Subcutaneous adipose tissue (tissue), 4 donors: ENCODE data around the gene ARMC7. TPM values are rescaled to one million over a fixed set of nuclear protein-coding genes. Genes with fewer than 3 reads are reported as not detected.

Source experiments
- CTCF ChIP-seq: fragments of 450-650 bp; IDR thresholded peaks from one replicate; pipeline ENCODE4 v1.5.1; 2016; ENCODE audit warnings: low read depth, mild to moderate bottlenecking, control low read depth, antibody characterized with exemption, moderate library complexity
- total RNA-seq, 4 donors: library from RNA; depleted of rRNA; stranded (reverse); fragments of >200 nt; gene quantifications; one replicate each; pipeline ENCODE4 v1.1.0, GENCODE V29; 2016

ARMC7 gene
- total RNA-seq, 4 donors from 2014 or later: 3.1 to 7.0 (median 6.1) TPM

GRCh38 chr17:75138519-75138918 lies 28.8 kb downstream of the ARMC7 start:
- TF ChIP-seq CTCF: no peak

DNA sequence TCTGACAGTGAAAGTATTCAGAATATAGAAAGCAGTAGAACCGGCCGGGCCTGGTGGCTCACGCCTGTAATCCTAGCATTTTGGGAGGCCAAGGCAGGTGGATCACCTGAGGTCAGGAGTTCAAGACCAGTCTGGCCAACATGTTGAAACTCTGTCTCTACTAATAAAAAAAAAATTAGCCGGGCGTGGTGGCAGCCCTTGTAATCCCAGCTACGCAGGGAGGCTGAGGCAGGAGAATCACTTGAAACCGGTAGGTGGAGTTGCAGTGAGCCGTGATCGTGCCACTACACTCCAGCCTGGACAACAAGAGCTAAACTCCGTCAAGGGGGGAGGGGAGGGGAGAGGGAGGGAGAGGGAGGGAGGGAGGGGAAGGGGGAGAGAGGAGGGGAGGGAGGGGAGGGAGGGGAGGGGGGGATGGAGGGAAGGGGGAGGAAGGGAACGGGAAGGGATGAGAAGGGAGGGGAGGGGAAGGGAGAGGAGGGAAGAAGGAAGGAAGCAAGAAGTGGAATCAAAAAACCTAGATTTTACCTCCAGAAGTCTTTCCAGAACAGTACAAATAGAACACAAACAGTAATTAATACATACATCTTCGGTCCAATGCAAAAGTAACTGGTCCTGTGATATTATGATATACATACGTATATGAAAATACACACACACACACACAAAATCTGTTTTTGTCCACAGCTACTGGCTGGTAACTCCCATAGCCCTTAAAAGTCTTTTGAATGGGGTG lies 32.6 kb downstream of the ARMC7 start:
- no peak for TF ChIP-seq CTCF

GRCh38 chr17:75144816-75145512 lies 35.2 kb downstream of the ARMC7 start:
- no peak for TF ChIP-seq CTCF

GRCh38 chr17:75146592-75146991 lies 36.8 kb downstream of the ARMC7 start:
- TF ChIP-seq CTCF: no peak

GRCh38 chr17:75147878-75148546 lies 38.2 kb downstream of the ARMC7 start:
- TF ChIP-seq CTCF: no peak

DNA sequence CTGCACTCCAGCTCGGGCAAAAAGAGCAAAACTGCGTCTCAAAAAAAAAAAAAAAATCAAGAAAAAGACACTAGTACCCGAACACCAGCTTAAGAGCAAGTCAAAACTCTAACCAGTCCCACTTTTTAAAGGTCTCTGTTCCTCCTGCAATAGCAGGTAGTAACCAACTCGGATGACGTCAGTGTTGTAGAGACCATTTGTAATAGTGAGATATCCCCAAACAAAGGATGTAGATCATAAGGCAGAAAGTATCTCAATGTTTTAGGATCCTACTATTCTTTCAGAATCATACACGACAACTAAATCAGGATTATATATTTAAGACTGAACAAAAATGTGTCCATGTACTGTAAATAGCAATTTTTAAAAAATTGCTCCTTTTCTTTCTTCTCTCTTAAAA lies 42.2 kb downstream of the ARMC7 start:
- TF ChIP-seq CTCF: no peak

DNA sequence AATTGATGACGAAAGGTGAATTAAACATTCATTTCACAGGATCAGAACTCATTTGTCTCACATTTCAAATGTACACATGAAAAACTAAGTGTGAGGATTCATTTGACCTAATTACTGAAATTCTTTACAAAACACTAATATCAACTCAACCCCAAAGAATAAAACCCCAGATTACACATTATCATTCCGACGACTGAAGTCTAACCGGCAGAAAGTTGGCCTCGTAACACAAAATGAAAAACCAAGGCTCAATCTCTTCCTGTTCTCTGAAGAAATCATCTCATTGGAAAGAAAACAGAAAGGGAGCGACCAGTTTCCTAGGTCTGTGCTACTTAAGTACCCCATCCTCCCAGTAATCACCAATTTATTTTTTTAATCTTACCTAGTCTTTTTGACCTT lies 42.8 kb downstream of the ARMC7 start:
- TF ChIP-seq CTCF: no peak
